GM18519 (cell line): Measurements from ENCODE around the gene HOTAIR.

Experiments used
- ATAC-seq: cut with Tn5 transposase; IDR thresholded peaks from one replicate; pipeline ENCODE4 v1.9.1; 2021; ENCODE audit warnings: mild to moderate bottlenecking, moderate library complexity; ENCODE audit not compliant: unreplicated experiment, low FRiP score

Gene HOTAIR

DNA sequence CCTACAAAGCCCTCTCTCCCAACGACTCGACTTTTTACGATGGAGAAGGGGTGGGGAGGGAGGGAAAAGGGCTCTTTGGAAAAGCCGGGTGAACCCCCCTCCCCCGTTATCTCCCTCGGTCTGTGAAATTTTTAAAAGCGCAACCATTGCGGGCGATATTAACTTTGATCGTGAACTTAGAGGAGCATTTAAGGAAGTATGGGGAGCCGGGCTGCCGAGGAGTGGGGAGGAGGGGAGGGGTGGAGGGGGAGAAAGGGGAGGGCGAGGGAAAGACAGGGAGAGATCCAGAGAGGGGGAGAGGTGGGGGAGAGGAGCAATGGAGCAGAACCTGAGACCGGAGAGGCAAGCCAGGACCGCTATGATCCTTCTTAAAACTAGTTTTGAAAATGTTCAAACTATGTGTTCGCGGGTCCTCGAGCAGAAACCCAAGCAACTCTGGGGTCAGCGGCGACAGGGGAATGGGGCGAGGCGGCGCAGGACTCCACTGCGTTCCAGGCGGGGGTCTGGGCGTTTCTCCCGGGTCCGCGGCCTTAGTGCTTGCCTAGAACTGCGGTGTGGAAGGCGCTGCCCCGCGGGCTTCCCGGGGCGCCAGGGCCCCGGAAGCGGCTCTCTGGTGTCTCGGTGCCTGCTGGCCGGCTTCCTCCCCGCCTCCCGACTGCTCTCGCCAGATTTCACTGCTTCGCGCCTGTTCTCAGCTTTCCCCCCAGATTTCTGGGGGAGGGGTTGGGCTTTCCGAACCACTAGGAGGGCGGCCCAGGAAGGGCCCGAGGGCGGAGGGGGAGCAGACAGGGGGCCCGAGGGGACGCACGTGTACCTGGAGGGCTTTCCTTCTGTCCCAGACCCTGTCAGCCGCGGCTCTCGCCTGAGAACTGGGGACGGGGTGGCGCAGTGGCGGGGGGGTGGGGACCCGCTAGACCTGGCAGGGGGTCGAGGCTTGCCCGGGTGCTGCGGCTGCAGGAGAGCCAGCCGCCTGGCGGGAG, at the start of gene HOTAIR:
TSS of gene HOTAIR (minus strand) at position 871 of the 980 bp plus-strand sequence.
- no peak for ATAC-seq

DNA sequence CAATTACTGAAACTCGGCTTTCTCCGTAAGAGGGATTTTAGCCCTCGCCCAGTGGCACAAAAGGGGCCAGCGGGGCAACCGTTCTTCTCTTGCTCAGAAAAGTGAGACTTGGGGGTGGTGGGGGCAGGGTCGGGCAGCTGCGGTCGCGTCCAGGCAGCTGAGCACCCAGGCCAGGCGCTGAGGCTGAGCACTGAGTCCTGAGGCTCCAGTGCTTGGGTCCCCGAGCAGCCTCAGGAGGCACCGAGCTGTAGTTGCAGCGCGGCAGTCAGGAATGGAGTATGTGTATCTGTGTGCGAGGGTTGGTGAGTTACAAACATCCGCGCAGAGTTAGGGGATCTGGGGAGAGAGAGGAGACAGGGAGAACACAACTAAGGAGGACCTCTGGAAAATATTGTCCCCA, 49.4 kb upstream of the HOTAIR start:
- ATAC-seq, result no peak

DNA sequence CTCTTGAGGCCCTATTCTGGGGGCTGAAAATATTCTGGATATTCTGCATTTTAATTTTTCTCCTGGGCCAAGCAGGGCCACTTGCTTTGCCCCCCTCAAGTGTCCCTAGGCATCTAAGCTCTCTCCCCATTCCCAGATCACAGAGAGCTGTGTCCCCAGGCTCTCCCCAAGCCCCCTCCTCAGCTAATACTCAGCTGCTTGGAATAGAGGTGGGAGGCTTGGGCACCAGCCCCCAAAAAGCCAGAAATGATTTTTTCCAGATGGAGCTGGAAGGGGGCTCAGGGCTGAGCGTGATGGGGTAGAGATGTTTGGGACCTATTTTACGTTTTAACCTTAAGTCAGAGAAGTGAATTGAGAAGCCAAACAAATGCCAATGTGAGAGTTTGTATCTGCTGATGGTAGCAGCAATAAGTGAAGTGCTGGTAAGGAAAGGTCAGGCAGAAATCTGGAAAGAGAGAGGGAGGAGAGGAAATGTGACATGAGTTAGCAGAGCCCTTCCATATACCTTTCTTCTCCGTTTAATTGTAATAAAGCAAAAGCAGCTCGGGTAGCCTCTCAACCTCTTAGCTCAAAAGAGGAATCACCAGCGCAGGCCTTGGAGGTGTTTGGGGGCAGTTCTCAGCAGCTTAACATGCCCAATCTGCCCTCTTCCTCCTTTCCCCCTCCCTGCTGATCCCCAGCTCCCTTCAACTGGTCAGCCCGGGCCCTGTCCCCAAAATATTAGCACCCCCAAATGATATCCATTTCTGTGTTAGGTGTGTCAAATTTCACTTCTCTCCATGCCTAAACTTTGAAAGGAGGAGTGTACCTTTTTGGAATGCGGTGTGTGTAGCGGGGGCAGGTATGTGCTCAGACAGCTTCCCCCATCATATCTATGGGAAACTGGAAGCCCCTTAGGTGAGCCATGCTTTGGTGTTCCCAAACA, 48.5 kb upstream of the HOTAIR start:
- ATAC-seq, result no peak

DNA sequence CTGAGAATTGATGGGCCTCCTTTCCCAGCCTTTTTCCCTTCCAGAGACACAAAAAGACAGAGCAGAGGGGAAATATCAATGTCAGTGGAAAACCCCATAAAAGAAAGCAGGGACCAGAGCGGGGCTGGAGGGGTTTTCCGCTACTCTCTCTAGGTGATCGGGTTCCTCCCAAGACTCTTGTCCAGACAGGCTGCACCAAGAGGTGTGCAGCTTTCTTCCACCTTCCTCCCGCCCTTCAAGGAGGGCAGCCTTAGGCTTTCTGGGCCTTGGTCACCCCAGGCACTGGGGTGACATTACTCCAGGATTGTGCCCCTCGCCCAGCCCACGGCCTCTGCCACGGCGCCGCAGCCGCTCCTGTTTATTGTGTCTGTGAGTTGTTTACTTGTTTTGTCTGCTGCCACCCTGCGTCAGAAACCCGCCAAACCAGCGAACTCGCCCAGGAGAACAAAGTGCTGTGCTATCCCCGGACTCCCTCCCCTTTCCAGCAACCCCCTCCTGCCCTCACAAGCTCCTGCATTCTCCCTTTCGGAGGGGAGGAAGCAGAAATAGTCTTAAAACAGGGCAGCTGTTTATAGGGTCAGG, 46.8 kb upstream of the HOTAIR start:
- no peak for ATAC-seq

DNA sequence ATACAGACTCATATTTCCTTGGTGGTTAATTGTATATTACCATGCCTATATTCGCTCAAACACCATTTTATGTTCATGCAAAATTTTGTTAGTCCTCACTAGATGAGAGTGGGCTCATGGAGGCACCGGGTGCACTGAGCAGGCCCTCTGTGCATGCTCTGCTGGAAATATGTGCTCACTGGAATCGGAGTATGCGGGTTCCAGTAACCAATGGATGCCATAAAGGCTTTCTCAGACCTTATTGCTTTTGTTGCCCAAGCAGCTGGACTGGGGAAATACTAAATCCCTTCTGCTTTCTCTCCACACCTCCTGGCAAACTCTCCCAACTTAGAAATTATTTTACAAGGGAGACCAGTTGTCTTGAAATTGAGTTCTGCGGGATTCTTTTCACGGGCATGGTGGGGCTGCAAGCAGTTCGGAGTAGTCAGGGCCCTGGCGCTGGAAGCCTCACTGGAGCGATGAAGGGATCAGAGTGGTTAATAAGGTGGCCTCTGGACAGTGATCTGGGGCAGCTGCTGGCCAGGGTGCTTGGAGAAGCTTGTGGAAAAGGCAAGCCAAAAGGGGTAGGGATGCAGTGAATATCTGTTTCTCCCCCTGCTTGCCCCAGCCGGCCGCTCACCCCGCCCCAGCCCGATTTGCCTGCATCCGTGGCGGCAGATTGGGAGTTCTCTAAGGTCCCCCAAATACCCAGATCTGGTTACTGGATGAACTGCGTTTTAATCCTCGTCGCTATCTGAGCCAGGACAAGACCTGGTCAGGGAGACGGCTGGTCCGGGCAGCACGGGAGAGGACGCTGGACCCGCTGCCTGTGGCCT, 46.0 kb upstream of the HOTAIR start:
- ATAC-seq, result no peak

DNA sequence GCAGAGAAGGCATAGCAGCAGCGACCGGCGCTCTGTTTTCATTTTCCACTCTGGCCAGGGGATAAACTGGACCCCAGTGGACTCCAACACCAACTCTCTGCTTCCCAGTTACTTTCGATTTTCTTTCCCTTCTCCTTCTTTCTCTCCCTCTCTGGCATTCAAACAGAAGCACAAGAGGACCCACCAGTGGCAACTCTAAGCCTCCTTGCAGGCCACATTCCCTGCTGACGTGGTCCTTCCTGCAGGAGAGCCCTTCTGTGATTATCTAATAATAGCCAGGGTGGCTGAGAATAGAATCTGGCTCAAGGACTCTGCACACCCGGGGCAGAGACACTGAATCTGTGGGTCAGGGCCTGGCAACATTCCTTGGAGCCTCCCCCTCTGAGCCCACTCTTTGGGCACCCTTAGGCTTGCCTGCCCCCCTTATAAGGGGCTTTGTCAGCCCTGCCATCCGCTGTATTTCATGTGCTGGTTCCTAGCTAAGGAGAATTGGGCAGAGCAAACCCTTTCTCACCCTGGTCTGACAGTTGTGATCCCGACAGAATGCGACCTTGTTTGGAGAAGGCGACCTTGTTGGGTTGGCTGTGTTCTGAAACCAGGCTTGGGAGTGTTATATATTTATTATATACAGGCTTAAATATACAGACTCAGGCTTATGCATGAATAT, 45.3 kb upstream of the HOTAIR start:
- no peak for ATAC-seq

DNA sequence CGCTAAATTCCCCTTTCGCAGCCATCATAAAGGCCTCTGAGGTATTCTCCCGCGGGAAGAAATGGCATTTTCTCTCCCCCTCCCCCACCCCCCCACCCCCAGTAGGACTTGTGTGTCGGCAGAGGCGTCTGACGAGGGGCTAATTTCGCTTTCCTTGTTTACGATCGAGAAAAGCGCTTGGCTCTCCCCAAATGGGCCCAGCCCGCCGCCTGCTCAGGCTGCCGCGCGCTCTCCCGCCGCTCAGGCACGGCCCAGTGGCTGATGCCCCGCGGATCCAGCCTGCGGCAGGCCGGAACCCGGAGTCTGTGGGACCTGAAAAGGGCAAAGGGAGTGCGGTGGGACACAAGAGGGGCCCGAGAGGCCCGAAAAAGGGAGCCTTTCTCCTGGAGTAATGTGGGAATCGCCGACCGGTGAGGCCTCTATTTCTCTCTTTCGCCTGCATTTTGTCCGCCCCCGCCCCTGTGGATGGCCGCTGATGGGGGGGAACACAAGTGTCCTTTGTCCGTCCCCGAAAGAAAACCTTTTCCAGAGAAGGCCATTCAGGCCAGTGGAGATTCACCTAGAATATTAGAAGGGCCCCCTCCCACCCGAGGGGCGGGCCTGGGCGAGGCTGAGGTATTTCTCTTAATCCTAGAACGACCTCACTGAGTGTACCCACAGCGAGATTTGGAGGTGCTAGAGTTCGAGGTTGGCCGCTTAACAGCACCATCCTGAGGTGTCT, 44.5 kb upstream of the HOTAIR start:
- ATAC-seq, result no peak

DNA sequence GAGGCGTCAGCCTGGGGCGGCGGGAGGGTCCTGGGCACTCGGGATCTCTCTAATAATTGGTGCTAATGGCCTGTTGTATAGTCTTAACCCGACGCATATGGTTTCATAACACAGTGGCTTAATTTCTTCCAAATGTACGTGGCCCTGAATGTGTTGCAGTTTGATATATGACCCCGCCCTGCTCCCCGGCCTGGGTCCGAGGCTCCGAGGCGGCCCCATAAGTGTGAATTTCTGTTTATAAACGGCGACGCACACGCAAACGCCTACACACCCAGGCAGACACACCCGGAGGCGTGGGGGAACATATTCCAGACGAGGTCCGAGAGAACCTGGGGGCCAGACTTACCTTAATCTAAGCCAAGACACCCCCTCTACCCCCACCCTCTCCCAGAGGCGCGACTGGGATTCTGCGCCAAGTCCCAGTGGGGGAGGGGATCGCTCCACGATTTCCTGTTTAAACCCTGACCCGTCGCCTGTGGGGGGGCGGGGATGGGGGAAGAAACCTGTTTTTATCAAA, 43.8 kb upstream of the HOTAIR start:
- ATAC-seq, result peak; percentile 6

DNA sequence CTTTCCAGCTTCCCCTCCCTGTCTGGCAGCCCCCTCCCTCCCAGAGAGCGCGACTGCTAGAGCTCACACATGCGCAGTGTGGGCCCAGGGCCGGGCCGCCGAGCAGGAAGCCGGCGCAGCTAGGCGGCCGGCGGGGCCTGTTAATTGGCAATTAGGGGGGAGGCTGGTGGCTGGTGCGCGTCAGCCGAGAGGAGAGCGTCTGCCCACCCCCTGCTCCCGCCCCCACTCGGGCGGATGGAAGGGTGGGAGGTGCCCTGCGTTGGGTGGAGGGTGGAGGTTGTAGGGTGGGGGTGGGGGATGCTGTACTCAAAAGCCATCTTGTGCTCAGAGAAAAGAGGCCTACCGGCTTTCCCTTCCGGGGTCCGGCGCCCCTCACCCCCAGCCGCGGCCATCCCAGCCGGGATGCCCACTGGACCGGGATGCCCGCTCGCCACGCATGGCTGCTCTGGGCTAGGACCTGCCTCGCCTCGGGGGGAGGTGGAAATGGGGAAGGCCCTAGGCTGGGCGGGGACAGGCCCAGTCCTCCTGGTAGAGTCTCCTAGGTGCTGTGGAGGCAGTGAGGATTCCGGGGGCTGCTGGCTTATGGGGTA, 43.2 kb upstream of the HOTAIR start:
- ATAC-seq, result peak; percentile 60

DNA sequence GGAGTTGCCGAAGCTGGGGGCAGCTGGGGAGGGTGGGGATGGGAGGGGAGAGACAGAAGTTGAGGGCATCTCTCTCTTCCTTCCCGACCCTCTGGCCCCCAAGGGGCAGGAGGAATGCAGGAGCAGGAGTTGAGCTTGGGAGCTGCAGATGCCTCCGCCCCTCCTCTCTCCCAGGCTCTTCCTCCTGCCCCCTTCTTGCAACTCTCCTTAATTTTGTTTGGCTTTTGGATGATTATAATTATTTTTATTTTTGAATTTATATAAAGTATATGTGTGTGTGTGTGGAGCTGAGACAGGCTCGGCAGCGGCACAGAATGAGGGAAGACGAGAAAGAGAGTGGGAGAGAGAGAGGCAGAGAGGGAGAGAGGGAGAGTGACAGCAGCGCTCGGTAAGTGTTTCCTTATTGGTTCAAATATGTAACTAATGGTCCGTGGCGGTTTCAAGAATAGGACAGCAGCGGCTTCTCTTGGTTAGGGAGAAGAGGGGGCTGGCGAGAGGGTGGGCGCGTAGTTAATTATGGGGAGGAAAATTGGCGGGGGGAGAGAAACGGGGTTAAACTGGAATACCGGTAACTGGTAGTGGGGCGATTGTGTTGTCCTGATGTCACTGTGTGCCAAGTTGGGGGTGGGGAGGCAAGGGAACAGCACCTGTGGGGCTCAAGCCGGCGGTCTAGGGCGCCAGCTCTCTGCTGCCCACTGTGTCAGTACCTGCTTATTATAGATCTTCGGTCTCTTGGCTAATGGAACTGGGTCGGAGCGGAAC, 42.5 kb upstream of the HOTAIR start:
- ATAC-seq, result peak; percentile 25

DNA sequence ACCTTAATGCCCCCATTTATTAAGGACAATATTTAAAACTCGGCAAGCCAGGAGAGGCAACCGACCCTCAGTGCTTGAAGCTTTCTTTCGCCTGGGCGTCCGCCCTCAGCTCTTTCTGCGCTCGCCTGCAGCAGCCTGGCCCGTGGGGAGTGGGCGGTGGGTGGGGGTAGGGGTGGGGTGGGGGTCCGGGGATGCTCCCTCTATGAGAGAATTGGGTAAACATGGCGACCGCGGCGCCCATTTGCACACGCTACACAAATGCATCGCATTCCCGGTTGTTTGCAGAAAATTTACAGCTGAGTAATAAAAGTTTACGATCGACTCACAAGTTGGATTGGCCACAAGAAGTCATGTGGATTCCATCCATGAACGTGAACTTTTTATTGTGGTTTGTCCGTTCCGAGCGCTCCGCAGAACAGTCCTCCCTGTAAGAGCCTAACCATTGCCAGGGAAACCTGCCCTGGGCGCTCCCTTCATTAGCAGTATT, 41.8 kb upstream of the HOTAIR start:
- no peak for ATAC-seq

DNA sequence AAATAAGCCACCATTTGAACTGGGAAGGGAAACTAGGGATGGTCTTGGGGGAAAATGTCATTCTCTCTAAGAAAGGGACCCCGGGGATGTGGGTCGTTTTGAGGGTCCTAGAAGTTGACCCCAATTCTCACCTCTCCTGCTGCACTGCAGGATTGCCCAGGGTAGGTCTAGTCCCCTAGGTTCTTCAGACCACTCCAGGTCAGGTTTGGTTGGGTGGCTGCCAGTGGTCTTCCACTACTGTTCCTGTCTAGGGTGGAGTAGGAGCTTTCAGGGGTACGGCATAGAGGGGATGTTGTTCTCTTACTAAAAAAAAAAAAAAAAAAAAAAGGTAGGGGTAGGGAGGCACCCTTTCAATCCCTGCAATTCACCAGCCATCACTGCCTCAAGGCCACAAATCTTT, 41.3 kb upstream of the HOTAIR start:
- no peak for ATAC-seq

DNA sequence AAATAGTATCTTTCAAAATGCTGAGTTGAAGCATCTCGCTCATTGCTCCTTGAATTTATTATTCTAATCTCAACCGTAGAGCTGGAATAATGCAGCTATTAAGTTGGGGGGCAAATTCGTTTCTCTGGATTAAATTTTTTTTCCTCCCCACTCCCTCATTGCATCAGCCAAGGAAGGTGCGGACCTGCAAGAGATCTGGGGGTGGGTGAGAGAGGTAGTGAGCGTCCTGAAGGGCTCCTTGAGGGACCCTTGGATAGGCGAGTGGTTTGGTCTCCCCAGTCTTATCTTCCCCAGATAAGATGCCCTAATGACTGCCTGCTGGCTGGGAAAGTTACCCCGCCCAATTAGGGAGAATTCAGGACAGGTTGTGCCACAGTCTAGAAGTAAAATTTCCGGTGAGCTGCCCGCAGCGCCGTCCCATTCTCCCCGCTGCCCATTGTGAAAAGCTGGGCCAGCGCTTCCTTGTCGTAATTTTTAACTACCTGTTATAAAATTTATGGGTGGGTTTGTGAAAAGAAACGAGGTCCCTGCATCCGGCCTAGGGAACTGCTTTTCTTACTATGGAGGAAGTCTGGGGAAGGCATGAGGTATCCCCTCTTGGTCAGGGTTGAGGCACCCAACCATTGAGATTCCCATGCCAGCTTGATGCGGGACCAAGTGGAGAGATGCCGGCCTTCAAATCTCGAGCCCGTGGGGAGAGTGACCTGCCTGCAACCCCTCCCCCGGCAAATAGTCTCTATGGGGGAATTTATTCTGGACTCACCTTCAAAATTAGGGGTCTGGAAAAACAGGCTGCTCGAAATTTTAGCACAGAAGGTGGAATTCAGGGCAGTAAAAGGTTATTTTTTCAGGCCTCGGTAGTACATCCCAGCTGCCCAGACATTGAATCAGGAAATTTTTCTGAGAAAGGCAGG, 40.5 kb upstream of the HOTAIR start:
- ATAC-seq, result no peak

DNA sequence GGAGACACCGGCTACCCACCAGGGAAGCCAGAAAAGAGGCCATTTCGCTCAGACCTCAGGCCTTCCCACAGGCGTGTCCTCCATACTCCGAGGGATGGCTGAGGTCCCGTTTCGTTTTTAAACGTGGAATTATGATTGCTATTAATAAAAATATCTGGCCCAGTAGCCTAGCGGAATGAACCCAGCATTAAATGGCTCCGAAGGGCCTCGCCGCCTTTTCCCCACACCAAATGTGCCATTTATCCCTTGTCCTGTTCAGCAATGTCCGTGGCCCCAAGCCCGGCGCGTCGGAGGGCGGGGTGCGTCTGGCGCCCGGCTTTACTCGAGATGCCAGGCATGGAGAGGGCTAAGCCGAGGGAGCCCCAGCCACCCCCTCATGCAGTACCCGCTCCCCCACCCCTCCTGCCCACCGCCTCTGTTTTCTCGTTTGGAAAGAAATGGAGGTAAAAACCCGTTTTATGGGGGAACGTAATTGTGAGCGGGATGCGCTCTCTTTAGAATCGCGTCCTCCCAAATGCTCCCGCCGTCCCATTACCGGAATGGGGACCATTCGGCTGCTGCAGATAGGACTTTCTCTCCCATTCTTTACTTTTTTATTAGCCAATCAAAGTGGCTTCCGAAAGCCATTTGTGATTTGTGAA, 39.7 kb upstream of the HOTAIR start:
- ATAC-seq, result no peak

DNA sequence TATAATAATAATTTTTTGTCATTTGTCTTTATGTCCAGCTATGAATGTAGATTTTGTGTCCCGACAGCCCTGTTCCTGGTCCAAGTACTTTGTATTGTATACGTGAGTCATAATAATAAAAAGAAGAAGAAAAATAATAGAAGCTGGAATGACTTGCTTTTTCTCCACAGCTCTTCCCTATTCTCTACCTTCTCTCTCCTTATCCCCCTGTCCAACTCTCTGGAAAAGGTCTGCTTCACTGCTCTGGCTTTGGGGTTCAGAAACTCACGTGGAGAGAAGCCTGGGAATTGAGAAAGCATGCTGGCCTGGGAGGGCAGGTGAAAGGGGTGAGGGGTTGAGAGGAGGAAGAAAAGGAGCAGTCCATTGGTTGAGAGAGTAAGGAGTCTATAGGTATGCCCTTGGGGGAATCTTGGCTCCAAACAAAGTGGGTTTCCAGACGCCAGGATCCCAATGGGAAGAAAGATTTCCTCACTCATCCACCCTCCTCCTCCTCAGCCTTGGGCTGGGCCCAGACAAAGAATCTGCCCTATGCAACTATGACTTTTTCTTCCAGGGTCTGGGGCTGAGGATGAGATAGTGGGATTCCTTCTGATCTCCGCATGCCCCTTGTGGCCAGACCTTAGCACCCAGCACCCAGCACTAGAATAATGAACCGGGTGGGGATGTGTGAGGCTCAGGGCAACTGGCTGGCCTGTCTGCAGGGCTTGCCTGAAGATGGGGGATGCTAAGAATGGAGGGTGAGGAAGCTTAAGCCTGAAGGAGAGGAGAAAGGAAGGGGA, 38.1 kb upstream of the HOTAIR start:
- ATAC-seq, result no peak
